ENCODE measurements around the gene SRL. TPM values are rescaled to one million over a fixed set of nuclear protein-coding genes. Genes with fewer than 3 reads are reported as not detected.

The SRL gene
- total and polyA plus RNA-seq, 2 of the 13 experiments (the other 11 are each of a cell fraction or from before 2014, with no cell fraction given): 0.05 TPM; not detected in 1

GRCh38 chr16:4183237-4184037 is 58.4 kb downstream of the SRL start (continued):
- peak; percentile 83; the same call in 1 of the 2 replicates for TF ChIP-seq ZNF558 (CRISPR knock-in tag; IDR thresholded peaks at IDR 0.05; ENCODE audit: borderline replicate concordance)
- peak; percentile 83; the same call in 1 of the 2 replicates for TF ChIP-seq ZNF616 (CRISPR knock-in tag; IDR thresholded peaks at IDR 0.05; ENCODE audit: low read depth)
- TF ChIP-seq ZBTB7A (CRISPR knock-in tag; IDR thresholded peaks at IDR 0.05): 0 out of 2 replicates have a peak, but pooled peaks have one; percentile 52
- TF ChIP-seq IKZF5 (CRISPR knock-in tag; IDR thresholded peaks at IDR 0.05): 0 out of 2 replicates have a peak, but pooled peaks have one; percentile 7
- TF ChIP-seq NCOA2 (CRISPR knock-in tag; IDR thresholded peaks at IDR 0.05): 0 out of 2 replicates have a peak, but pooled peaks have one; percentile 22
- TF ChIP-seq HHEX (CRISPR knock-in tag; IDR thresholded peaks at IDR 0.05): no peak
- no peak for TF ChIP-seq FOXJ3 (CRISPR knock-in tag; IDR thresholded peaks at IDR 0.05; ENCODE audit: borderline replicate concordance)
- no peak; the same call in 1 of the 2 replicates for TF ChIP-seq ZNF441 (CRISPR knock-in tag; IDR thresholded peaks at IDR 0.05; ENCODE audit: borderline replicate concordance)
- TF ChIP-seq PHF5A (CRISPR knock-in tag; IDR thresholded peaks at IDR 0.05; ENCODE audit: low read depth, unreplicated experiment): no peak
- TF ChIP-seq, protein P1, sequence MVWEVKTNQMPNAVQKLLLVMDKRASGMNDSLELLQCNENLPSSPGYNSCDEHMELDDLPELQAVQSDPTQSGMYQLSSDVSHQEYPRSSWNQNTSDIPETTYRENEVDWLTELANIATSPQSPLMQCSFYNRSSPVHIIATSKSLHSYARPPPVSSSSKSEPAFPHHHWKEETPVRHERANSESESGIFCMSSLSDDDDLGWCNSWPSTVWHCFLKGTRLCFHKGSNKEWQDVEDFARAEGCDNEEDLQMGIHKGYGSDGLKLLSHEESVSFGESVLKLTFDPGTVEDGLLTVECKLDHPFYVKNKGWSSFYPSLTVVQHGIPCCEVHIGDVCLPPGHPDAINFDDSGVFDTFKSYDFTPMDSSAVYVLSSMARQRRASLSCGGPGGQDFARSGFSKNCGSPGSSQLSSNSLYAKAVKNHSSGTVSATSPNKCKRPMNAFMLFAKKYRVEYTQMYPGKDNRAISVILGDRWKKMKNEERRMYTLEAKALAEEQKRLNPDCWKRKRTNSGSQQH (CRISPR knock-in tag; IDR thresholded peaks at IDR 0.05; ENCODE audit: low read depth): no peak; the same call in 1 of the 2 replicates
- peak; percentile 69 for TF ChIP-seq NR2C2 (CRISPR knock-in tag; IDR thresholded peaks at IDR 0.05; ENCODE audit: borderline replicate concordance)
- TF ChIP-seq GMEB1 (CRISPR knock-in tag; IDR thresholded peaks at IDR 0.05; ENCODE audit: borderline replicate concordance): peak; percentile 51; the same call in 1 of the 2 replicates
- no peak for TF ChIP-seq RAD51 (IDR thresholded peaks at IDR 0.05; ENCODE audit: borderline replicate concordance)
- TF ChIP-seq ZC3H13 (CRISPR knock-in tag; IDR thresholded peaks at IDR 0.05): 0 out of 2 replicates have a peak, but pooled peaks have one; percentile 66
- TF ChIP-seq BRD4 (CRISPR knock-in tag; IDR thresholded peaks at IDR 0.05): no peak
- peak; percentile 56 for TF ChIP-seq MED8 (CRISPR knock-in tag; IDR thresholded peaks at IDR 0.05; ENCODE audit: insufficient replicate concordance)
- no peak for TF ChIP-seq TBP (CRISPR knock-in tag; IDR thresholded peaks at IDR 0.05)
- no peak for TF ChIP-seq ZBTB20 (CRISPR knock-in tag; IDR thresholded peaks at IDR 0.05; ENCODE audit: borderline replicate concordance, low read depth)
- no peak for TF ChIP-seq ZNF17 (CRISPR knock-in tag; IDR thresholded peaks at IDR 0.05)

Data from HepG2 (cell line).